Gastroesophageal sphincter (tissue), 4 donors: ENCODE measurements around the gene ATG2A. TPM values are rescaled to one million over a fixed set of nuclear protein-coding genes. Genes with fewer than 3 reads are reported as not detected.

Experiments used
- ATAC-seq: fragments of 150-250 bp; one replicate; pipeline ENCODE4 v1.9.1; 2016; ENCODE audit warnings: mild to moderate bottlenecking, moderate library complexity
- H3K27ac ChIP-seq, 4 donors: fragments of 200-600 bp; sonication (generic) in 3 of 4; 1 replicate in 3 of 4; 2 replicates in 1 of 4; pipeline ENCODE4 v1.5.1; 2016 to 2019
- H3K27me3 ChIP-seq: fragments of 200-600 bp; sonication (generic); one replicate; pipeline ENCODE4 v1.5.1; 2019
- H3K36me3 ChIP-seq, 2 donors: fragments of 200-600 bp; sonication (generic); one replicate each; pipeline ENCODE4 v1.5.1; 2019; ENCODE audit warnings: control low read depth in 1 of 2
- H3K4me1 ChIP-seq, 3 donors: fragments of 200-600 bp; sonication (generic); 1 replicate in 2 of 3; 2 replicates in 1 of 3; pipeline ENCODE4 v1.5.1; 2016 to 2019; ENCODE audit warnings: control low read depth in 2 of 3
- H3K4me3 ChIP-seq, 2 donors: fragments of 200-600 bp; sonication (generic); one replicate each; pipeline ENCODE4 v1.5.1; 2019; ENCODE audit warnings: mild to moderate bottlenecking in 1 of 2, moderate library complexity in 1 of 2
- H3K9me3 ChIP-seq, 3 donors: fragments of 200-600 bp; sonication (generic); one replicate each; pipeline ENCODE4 v1.5.1; 2017 to 2019; ENCODE audit warnings: control low read depth in 2 of 3
- EP300 ChIP-seq: sonication (generic); formaldehyde crosslinking; IDR thresholded peaks from one replicate; pipeline ENCODE4 v1.6.1; 2017; ENCODE audit warnings: antibody characterized with exemption, mild to moderate bottlenecking
- POLR2A ChIP-seq, 2 donors: fragments of 450-650 bp; IDR thresholded peaks; one replicate each; pipeline ENCODE4 v1.6.1; 2017; ENCODE audit warnings: antibody characterized with exemption in 2 of 2, mild to moderate bottlenecking in 2 of 2, moderate library complexity in 1 of 2
- POLR2AphosphoS5 ChIP-seq: sonication (generic); formaldehyde crosslinking; IDR thresholded peaks from one replicate; pipeline ENCODE4 v1.6.1; 2017; ENCODE audit warnings: antibody characterized with exemption
- WGBS, 2 donors: methylation state at CpG; one replicate each; pipeline ENCODE4 v1.1.5; 2018; ENCODE audit warnings: low coverage in 1 of 2; 5-methylcytosine and 5-hydroxymethylcytosine counted together
- total RNA-seq, 4 donors: library from RNA; depleted of rRNA; stranded (reverse); fragments of >200 nt; gene quantifications; one replicate each; pipeline ENCODE4 v1.1.0, GENCODE V29; 2016
- TF ChIP-seq, protein P1 (sequence below), 4 experiments: fragments of 200-600 bp in 2 of 4; fragments of 450-650 bp in 2 of 4; sonication (generic) in 1 of 4; IDR thresholded peaks; one replicate each; pipeline ENCODE4 v1.5.1; 2017 to 2019; ENCODE audit warnings: antibody characterized with exemption in 4 of 4, mild to moderate bottlenecking in 2 of 4, moderate library complexity in 2 of 4

The ATG2A gene
- total RNA-seq, 4 donors from 2014 or later = 18.8 to 27.2 (median 26.3) TPM

DNA sequence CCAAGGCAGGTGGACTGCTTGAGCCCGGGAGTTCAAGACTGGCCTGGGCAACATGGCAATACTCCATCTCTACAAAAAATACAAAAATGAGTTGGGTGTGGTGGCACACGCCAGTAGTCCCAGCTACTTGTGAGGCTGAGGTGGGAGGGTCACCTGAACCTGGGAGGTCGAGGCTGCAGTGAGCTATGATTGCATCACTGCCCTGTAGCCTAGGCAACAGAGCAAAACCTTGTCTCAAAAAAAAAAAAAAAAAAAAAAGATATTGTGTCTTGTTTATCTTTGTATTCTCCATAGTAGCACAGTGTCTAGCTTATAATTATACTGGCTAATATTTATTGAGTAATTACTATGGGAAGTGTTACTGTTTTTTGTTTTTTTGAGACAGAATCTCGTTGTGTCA is 34.5 kb upstream of the ATG2A start:
- WGBS, 2 donors = 63 to 67% methylated on average over 4 of the region's 4 CpGs
- H3K27ac ChIP-seq = no peak overlapping the region
- H3K4me1 ChIP-seq = no peaks in the 10 kb centered on the region
- H3K9me3 ChIP-seq = no peaks in the 10 kb centered on the region
- no peak overlapping the region for H3K4me3 ChIP-seq
- no peak for TF ChIP-seq POLR2A (IDR thresholded peaks at IDR 0.05)
- no peak for TF ChIP-seq POLR2AphosphoS5
- TF ChIP-seq EP300 = no peak
- TF ChIP-seq, protein P1, sequence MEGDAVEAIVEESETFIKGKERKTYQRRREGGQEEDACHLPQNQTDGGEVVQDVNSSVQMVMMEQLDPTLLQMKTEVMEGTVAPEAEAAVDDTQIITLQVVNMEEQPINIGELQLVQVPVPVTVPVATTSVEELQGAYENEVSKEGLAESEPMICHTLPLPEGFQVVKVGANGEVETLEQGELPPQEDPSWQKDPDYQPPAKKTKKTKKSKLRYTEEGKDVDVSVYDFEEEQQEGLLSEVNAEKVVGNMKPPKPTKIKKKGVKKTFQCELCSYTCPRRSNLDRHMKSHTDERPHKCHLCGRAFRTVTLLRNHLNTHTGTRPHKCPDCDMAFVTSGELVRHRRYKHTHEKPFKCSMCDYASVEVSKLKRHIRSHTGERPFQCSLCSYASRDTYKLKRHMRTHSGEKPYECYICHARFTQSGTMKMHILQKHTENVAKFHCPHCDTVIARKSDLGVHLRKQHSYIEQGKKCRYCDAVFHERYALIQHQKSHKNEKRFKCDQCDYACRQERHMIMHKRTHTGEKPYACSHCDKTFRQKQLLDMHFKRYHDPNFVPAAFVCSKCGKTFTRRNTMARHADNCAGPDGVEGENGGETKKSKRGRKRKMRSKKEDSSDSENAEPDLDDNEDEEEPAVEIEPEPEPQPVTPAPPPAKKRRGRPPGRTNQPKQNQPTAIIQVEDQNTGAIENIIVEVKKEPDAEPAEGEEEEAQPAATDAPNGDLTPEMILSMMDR (IDR thresholded peaks at IDR 0.05) = no peak
- H3K36me3 ChIP-seq = no peaks in the 10 kb centered on the region
- peaks cover 22% of the 10 kb centered on the region for H3K27me3 ChIP-seq
- no peak for ATAC-seq

DNA sequence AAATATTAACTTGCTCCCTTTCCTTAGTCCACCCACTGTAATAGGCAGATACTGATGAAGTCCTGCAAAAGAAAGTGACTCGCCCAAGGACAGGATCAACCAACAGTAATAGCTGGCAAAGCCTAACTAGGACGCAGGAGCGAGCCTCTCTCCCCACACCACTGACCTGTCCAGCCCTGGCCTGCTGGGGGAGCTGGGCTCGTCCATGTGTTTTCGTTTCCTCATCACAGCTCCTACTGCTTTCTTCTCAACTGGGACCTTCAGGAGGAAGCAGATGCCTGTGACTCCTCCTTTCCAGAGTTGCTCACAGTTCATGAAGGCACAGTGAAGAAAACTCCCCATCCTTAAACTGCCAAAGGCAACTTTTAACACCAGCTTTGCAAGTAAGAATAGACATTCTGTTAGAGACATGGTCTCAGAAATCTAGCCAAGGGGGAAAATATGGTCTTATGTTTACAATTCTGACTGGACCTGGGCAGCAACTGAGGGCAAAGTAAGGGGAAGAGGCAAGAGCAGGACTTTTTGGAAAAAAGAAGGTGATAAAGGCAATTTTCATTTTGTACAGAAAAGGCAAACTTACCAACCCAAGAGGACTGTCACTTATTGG is 30.3 kb upstream of the ATG2A start:
- H3K27ac ChIP-seq = no peak overlapping the region
- WGBS, 2 donors = 28% methylated on average over 5 of the region's 5 CpGs; no CpG with 5 or more reads in 1 of the 2 donors
- TF ChIP-seq, protein P1 (IDR thresholded peaks at IDR 0.05) = no peak
- no peak for TF ChIP-seq POLR2A (IDR thresholded peaks at IDR 0.05)
- no peak for TF ChIP-seq EP300
- TF ChIP-seq POLR2AphosphoS5 = no peak
- peak; percentile 66 for ATAC-seq
- no peaks in the 10 kb centered on the region for H3K36me3 ChIP-seq
- no peaks in the 10 kb centered on the region for H3K4me1 ChIP-seq
- peaks cover 13% of the 10 kb centered on the region for H3K27me3 ChIP-seq
- no peak overlapping the region for H3K4me3 ChIP-seq
- no peaks in the 10 kb centered on the region for H3K9me3 ChIP-seq

DNA sequence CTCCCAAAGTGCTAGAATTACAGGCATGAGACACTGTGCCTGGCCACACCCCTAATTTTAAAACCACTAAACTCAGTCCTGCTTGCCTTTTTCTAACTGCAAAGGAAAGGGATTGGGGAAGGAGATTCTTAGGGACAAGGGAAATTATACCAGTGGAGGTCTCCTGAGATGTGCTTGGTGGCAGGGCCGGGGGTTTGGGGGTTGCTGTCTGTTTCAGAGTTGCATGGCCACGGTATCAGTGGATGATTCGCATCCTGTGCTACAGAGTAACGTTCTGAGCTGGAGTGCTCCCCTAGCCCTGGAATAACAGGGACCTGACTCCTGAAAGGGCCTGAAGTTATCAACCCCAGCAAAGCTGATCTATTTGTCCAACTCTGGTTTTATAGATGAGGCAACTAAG is 19.5 kb upstream of the ATG2A start:
- Histone ChIP-seq H3K4me3 (no peak overlapping the region), H3K36me3 (peaks cover 0 to 38% of the 10 kb centered on the region in 2 donors), H3K27me3 (no peaks in the 10 kb centered on the region), H3K27ac (no peak overlapping the region), H3K4me1 (peaks cover 0 to 8% (median 0%) of the 10 kb centered on the region in 3 donors), H3K9me3 (no peaks in the 10 kb centered on the region)
- WGBS, 2 donors = 62 to 92% methylated on average over 2 to 3 of the region's 4 CpGs
- no peak for TF ChIP-seq POLR2AphosphoS5
- TF ChIP-seq, protein P1 (IDR thresholded peaks at IDR 0.05) = no peak
- TF ChIP-seq POLR2A (IDR thresholded peaks at IDR 0.05) = no peak
- no peak for TF ChIP-seq EP300
- ATAC-seq = no peak

DNA sequence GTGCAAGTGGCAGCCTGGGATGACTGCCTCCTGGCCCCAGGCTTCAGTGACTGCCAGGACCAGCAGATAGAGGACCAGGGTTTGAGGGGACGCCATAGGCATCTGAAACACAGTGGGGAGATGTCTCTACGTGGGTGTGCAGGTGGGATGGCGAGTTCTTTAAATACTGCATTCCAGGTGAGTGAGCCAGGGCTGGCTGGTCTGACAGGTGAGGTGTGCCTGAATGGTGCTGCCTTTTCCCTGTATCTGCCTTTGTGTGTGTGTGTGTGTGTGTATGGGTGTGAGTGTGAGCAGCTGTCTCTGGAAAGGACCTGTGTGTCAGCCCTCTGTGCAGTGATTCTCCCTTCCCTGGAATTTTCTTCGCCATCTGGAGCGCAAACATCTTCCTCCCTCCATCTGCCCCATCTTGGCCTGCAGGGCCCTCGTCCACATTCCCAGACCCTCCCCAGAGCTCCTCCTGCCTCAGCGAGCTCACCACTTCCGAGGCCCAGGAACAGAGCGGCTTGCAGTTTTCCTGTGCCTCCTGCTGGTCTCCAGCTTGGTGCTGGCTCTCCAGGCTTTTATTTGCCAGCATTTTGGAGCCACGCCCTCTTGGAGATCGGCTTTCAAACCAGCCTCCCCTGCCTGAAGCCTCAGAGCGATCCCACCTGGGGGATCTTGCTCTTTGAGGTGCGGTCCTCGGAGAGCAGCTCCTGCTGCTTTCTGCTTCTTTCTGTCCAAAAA is 18.5 kb upstream of the ATG2A start, which contains the start of gene GPHA2:
Gene GPHA2, minus strand, starts transcription at position 535 of the 723 bp plus-strand sequence. Its CDS starts 433 bp downstream, at position 102.
- ATAC-seq = no peak
- H3K4me1 ChIP-seq = peaks cover 0 to 8% (median 0%) of the 10 kb centered on the region in 3 donors
- no peak within 1 kb of the TSS for H3K27ac ChIP-seq
- H3K27me3 ChIP-seq = no peaks in the 10 kb centered on the region
- no peak within 1 kb of the TSS for H3K4me3 ChIP-seq
- TF ChIP-seq POLR2AphosphoS5 (no peak), POLR2A (IDR thresholded peaks at IDR 0.05) (no peak), EP300 (no peak)
- TF ChIP-seq, protein P1 (IDR thresholded peaks at IDR 0.05) = no peak
- H3K36me3 ChIP-seq = peaks cover 0 to 48% of the 10 kb centered on the region in 2 donors
- H3K9me3 ChIP-seq = no peaks in the 10 kb centered on the region
- WGBS, 2 donors = 25 to 44% methylated on average over 4 to 8 of the region's 14 CpGs
